HFF-Myc (cell line): ENCODE data around the gene RBM8A.
A peak's percentile ranks its signal among the peaks of the same experiment; 100 is the strongest.

Source experiments
- DNase-seq: peaks from one replicate; pipeline ENCODE4 v3.0.0-alpha.2; 2011; ENCODE audit warnings: low read depth; ENCODE audit errors: extremely low read depth
- H3K4me3 ChIP-seq: replicated peaks from 2 replicates; pipeline ENCODE4 v1.5.1; 2011; ENCODE audit warnings: low read depth, mild to moderate bottlenecking, control low read depth, low read length
- TF ChIP-seq, protein P1 (sequence below): IDR thresholded peaks from 2 replicates; pipeline ENCODE4 v1.5.1; 2012; ENCODE audit warnings: mild to moderate bottlenecking, low read depth, low read length, control low read depth; ENCODE audit errors: missing control alignments

The RBM8A gene

DNA sequence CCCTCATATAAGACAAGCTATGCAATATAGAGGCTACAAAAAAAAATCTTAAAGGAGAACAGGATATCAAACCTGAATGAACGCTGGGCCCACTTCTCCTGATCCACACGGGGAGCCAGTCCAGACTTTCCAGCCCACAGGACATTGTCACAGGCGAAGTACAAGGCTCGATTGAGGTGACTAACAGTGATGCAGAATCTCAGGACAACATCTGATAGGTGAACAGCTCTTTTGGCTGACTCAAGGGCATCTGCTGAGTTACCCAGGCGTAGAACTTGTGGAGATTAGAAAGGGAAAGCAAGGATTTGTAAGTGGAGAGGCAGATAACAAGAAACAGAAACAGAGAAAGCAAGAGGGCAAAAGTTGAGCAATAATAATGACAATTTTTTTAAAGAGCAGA is 10.5 kb downstream of the RBM8A start:
- DNase-seq: no peak
- H3K4me3 ChIP-seq: no peak overlapping the region

DNA sequence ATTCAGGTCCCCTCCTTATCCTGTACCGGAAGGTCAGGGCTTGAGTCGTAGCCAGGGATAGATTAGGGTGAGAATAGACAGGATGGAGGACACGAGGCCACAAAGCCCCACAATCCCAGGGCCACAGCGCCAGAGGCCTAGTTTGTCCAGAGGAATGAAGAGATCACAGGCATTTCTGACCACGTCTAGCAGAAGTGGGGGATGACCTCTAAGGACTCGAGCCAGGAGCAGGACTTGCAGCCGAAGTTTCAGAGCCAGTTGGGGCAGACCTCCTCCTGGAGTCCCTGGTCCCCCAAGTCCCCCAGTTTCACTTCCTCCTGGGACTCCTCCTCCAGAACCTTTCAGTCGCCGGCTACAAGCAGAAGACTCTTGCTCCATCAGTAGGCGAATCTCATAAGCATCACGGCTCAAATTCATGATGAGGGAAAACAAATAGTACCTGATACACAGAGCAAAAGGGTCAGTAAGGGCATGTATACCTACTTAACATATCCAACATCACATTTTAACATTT is 15.1 kb downstream of the RBM8A start:
- H3K4me3 ChIP-seq: no peak overlapping the region
- TF ChIP-seq, protein P1, sequence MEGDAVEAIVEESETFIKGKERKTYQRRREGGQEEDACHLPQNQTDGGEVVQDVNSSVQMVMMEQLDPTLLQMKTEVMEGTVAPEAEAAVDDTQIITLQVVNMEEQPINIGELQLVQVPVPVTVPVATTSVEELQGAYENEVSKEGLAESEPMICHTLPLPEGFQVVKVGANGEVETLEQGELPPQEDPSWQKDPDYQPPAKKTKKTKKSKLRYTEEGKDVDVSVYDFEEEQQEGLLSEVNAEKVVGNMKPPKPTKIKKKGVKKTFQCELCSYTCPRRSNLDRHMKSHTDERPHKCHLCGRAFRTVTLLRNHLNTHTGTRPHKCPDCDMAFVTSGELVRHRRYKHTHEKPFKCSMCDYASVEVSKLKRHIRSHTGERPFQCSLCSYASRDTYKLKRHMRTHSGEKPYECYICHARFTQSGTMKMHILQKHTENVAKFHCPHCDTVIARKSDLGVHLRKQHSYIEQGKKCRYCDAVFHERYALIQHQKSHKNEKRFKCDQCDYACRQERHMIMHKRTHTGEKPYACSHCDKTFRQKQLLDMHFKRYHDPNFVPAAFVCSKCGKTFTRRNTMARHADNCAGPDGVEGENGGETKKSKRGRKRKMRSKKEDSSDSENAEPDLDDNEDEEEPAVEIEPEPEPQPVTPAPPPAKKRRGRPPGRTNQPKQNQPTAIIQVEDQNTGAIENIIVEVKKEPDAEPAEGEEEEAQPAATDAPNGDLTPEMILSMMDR: no peak
- no peak for DNase-seq

More for the DNA sequence above, 10.5 kb downstream of the RBM8A start:
- TF ChIP-seq, protein P1: no peak

DNA sequence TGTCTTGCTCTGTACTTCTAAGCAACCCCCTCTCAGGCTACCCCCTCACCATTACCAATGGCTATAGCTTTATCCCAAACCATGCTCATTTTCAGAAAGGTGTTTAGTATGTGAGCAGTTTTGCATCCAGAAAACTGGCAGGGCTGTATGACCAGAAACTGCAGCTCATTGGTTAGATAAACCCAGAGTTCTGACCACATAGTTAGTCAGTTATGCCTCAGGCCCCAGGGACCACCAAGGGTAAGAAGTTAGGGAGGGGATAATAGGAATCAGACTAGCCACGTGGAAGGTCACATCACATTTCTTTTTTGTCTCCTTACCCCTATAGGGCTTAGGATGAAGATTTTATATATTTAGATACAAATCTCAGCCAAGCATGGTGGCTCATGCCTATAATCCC is 18.6 kb downstream of the RBM8A start:
- H3K4me3 ChIP-seq: no peak overlapping the region
- DNase-seq: no peak
- TF ChIP-seq, protein P1: no peak

DNA sequence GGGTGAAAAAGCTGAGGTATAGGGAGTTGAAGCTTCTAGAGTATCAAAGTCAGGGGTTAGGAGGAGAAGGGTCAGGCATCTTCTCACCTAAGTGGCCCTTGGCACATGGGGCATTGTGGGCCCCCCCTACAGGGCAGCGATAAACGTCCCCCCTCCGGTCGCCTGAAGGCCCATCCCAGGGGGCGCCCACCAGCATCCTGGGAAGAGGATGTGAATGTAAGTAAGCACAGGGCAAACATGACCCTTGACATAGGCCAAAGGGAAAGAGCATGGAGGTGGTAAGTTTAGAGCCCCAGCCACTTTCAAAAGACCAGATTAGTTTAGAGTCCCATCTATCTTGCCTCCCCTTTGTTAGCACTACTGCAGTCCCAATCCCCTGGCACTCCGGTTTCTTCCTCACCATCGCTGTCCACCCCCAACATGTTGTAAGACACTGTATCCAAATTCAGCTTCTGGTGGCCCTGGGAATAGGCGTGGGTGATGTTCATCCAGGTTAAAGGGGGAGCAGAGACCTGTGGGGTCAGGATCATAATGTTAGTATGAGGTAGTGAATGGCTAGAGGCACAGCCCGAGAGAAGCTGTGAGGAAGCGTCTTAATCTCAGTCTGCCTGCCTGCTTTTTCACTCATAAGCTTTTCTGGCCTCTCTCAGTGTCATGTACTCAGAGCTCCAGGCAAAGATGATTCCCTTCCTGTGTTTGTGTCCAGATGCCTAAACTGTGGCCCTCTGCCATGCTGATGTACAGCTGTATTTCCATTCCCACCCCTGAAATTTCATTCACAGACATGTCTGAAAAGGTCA is 20.1 kb downstream of the RBM8A start:
- DNase-seq: no peak
- TF ChIP-seq, protein P1: no peak
- no peak overlapping the region for H3K4me3 ChIP-seq

DNA sequence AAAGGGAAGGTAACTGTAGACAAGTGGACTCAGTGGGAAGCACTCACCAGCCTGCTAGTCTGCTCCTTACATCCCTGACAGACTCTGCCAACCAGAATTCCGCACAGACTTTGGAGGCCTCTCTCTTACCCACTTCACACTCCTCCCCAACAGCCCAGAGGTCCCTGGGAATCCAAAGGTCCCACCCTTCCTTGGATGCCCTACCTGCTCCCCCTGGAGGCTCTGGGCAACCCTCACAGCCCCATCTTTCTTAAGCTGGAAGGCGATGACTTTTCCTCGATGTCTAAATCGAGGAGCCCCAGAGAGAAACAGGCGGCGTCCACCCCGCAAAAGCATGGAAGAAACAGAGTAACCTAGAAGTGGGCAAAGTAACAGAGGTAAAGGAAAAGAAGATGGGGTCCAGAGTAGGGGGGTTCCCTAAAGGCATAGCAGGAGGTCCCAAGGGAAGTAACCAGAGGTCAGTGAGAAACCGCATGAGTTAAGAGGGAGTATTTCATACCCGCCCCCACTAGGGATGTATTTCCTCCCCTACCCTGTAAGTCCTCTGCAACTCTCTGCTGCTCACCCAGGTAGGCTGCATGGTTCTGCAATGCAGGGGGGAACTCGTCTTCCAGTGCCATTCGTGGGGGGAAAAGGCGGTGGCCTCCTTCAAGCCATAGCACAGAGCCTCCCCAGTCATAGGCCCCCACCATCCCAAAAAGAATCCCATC is 25.8 kb downstream of the RBM8A start:
- no peak overlapping the region for H3K4me3 ChIP-seq
- TF ChIP-seq, protein P1: peak; percentile 4

DNA sequence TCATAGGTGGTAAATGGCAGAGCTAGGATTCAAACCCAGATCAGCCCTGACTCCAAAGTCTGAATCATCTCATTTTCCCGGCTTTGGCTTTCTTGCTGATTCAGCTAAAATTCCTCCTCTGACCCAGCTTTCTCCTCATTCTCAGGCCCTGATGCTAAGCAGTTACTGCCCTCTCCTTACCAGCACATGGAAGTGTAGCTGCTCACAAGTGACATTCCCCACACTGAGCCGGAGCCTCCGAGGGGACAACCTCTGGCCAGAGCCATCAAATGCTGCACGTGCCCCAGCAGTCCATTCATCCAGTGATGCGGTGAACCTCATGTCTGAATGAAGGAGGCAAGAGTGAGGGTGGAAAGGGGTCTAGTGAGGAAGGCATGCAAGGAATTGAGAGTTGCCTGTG is 28.5 kb downstream of the RBM8A start:
- TF ChIP-seq, protein P1: no peak
- no peak overlapping the region for H3K4me3 ChIP-seq
- DNase-seq: no peak

More for the DNA sequence above, 25.8 kb downstream of the RBM8A start:
- no peak for DNase-seq
